Activated CD8-positive, alpha-beta T cell treated with anti-CD3 and anti-CD28 coated beads for 36 hours (primary cell): Measurements from ENCODE around the gene RAP1A. TPM values are rescaled to one million over a fixed set of nuclear protein-coding genes. Genes with fewer than 3 reads are reported as not detected.
A peak's percentile ranks its signal among the peaks of the same experiment; 100 is the strongest.

Experiments
- ATAC-seq: fragments of 200-7000 bp; cut with Tn5 transposase; one replicate; pipeline ENCODE4 v1.10.0; 2021; ENCODE audit warnings: mild to moderate bottlenecking, moderate library complexity
- CTCF ChIA-PET: fragments of 350-600 bp; sonication (Branson Sonifier 250); formaldehyde crosslinking; loops from one replicate; lab custom pipeline; 2021; ENCODE audit warnings: antibody characterized with exemption; lab: Charles Lee
- POLR2A ChIA-PET: fragments of 350-600 bp; sonication (Branson Sonifier 250); formaldehyde crosslinking; loops from one replicate; lab custom pipeline; 2021; ENCODE audit warnings: antibody characterized with exemption; lab: Charles Lee
- DNase-seq: peaks from one replicate; pipeline ENCODE4 v3.0.0-alpha.2; 2020
- H3K27ac Mint-ChIP-seq: one replicate; pipeline ENCODE4 v1.8.0; 2021; ENCODE audit warnings: mild to moderate bottlenecking, mixed read lengths
- H3K27me3 Mint-ChIP-seq: one replicate; pipeline ENCODE4 v1.8.0; 2021; ENCODE audit warnings: mixed read lengths
- H3K36me3 Mint-ChIP-seq: one replicate; pipeline ENCODE4 v1.8.0; 2021; ENCODE audit warnings: low read depth, mixed read lengths
- H3K4me1 Mint-ChIP-seq: one replicate; pipeline ENCODE4 v1.8.0; 2021; ENCODE audit warnings: low read depth, mixed read lengths
- H3K4me3 Mint-ChIP-seq: one replicate; pipeline ENCODE4 v1.8.0; 2021; ENCODE audit warnings: mild to moderate bottlenecking, moderate library complexity, mixed read lengths
- H3K9me3 Mint-ChIP-seq: one replicate; pipeline ENCODE4 v1.8.0; 2021; ENCODE audit warnings: mixed read lengths
- intact Hi-C: fragments of 100-400 bp; cut with micrococcal nuclease; formaldehyde crosslinking; loops from one replicate; pipeline ENCODE4 v1.10.0; 2022
- total RNA-seq, 2 experiments: library from RNA; stranded (reverse); gene quantifications; one replicate each; pipeline ENCODE4 v1.2.3, GENCODE V29; 2021
- TF ChIP-seq, protein P1 (sequence below): fragments of 200-600 bp; IDR thresholded peaks from one replicate; pipeline ENCODE4 v1.8.0; 2022; ENCODE audit warnings: antibody characterized with exemption, mild to moderate bottlenecking

The RAP1A gene
- total RNA-seq, 2 experiments from 2014 or later = 197 to 198 TPM

DNA sequence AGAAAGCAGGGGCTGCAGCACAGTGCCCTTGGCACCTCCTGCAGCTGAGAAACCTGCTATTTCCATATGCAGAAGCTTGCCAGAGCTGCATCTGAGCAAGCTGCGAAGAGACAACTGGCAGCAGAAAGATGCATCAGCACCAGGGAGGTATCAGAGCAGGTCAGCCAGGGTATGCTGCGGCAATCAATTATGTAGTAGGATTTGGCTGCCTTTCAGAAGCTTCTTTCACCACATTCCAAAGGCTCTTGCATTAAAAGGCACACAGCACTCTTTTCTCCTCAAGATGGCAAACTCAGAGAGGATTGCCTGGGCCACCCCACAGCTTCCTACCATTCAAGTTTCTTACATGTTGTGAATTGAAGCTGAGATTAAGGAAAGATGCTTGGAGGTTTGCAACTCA is 47.6 kb upstream of the RAP1A start:
- intact Hi-C loops = no loop called here
- Mint-ChIP-seq H3K27me3 (no peaks in the 10 kb centered on the region), H3K4me3 (no peak overlapping the region), H3K36me3 (no peaks in the 10 kb centered on the region), H3K4me1 (peaks cover 14% of the 10 kb centered on the region), H3K9me3 (no peaks in the 10 kb centered on the region), H3K27ac (no peak overlapping the region)
- TF ChIP-seq, protein P1, sequence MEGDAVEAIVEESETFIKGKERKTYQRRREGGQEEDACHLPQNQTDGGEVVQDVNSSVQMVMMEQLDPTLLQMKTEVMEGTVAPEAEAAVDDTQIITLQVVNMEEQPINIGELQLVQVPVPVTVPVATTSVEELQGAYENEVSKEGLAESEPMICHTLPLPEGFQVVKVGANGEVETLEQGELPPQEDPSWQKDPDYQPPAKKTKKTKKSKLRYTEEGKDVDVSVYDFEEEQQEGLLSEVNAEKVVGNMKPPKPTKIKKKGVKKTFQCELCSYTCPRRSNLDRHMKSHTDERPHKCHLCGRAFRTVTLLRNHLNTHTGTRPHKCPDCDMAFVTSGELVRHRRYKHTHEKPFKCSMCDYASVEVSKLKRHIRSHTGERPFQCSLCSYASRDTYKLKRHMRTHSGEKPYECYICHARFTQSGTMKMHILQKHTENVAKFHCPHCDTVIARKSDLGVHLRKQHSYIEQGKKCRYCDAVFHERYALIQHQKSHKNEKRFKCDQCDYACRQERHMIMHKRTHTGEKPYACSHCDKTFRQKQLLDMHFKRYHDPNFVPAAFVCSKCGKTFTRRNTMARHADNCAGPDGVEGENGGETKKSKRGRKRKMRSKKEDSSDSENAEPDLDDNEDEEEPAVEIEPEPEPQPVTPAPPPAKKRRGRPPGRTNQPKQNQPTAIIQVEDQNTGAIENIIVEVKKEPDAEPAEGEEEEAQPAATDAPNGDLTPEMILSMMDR = no peak
- POLR2A ChIA-PET = interaction anchor here (0.6 to 1.0 kb wide), 3 partner anchors 10 to 25 kb away, joined by 3 to 5 read pairs (median 5); no protein-coding TSS in a partner anchor
- ATAC-seq (no peak), DNase-seq (no peak)
- CTCF ChIA-PET = interaction anchor here (1.0 to 2.4 kb wide), 10 partner anchors 10 to 142 kb away, joined by 3 to 8 read pairs (median 4); partner anchors contain the start of gene RAP1A

DNA sequence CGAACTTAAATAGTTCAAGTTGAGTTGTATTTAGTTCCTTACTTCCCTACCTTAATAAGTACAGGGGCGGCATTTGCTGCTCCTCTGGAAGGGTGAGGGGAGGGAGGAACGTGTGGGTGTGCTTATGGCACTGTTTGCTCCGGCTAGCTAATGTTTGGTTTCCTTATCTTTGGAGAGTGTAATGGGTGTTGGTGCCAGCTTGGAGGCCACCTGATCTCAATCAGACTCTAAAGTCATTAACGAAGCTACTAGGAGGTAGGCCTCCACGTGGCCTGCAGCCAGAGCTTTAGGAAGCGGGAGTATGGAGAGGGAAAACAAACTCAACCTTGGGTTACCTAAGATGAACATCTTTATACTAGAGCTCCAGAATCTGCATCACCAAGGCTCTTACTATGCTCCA is 43.0 kb upstream of the RAP1A start:
- no peak overlapping the region for H3K27ac Mint-ChIP-seq
- ATAC-seq (no peak), DNase-seq (no peak)
- no peak overlapping the region for H3K4me3 Mint-ChIP-seq
- no peaks in the 10 kb centered on the region for H3K36me3 Mint-ChIP-seq
- no peaks in the 10 kb centered on the region for H3K27me3 Mint-ChIP-seq
- CTCF ChIA-PET = interaction anchor here (0.8 to 1.5 kb wide), 2 partner anchors 56 to 59 kb away, joined by 3 read pairs; no protein-coding TSS in a partner anchor
- H3K9me3 Mint-ChIP-seq = no peaks in the 10 kb centered on the region
- POLR2A ChIA-PET = no interaction called here
- intact Hi-C loops = no loop called here
- TF ChIP-seq, protein P1 = no peak
- peaks cover 5% of the 10 kb centered on the region for H3K4me1 Mint-ChIP-seq

DNA sequence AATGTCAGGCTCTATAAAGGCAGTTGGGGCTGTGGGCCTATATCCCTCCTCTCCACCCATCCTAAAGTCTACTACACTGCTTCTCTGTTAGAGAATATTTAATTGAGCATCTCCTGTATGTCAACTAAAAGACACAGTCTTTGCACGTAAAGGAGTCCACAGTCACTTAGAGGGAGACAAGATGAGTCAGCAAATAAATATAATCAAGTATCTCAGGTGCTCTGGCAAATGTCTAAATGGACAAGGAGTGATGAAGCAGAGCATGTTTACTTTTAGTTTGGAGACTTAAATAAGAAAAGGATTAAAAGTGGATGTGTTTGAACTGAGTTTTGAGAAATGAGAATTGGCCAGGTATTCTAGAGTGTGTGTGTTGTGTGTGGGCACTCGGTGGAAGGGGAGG is 41.8 kb upstream of the RAP1A start:
- ChIA-PET POLR2A (no interaction called here), CTCF (interaction anchor here (1.3 kb wide), 1 partner anchor 17 kb away, joined by 4 read pairs; no protein-coding TSS in a partner anchor)
- peaks cover 4% of the 10 kb centered on the region for H3K4me1 Mint-ChIP-seq

DNA sequence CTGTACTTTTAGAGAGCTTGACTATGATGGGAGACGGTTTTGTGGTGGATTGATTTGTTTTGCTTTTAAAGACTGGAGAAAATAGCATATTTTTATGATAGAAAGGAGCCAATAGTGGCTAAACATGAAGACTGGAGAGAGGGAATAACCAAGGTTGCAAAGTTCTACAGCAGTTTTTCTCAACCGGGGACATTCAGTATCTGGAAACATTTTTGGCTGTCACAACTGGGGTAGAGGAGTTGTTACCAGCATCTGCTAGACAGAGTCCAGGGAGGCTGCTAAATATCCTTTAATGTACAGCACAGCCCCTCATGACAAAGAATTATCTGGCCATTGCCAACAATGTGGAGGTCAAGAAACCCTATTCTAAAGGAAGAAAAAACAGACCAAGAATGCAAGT is 38.4 kb upstream of the RAP1A start:
- TF ChIP-seq, protein P1 = no peak
- H3K27me3 Mint-ChIP-seq = no peaks in the 10 kb centered on the region
- DNase-seq (no peak), ATAC-seq (no peak)
- ChIA-PET CTCF (interaction anchor here (1.0 to 2.1 kb wide), 4 partner anchors 9 to 83 kb away, joined by 3 to 6 read pairs (median 4); no protein-coding TSS in a partner anchor), POLR2A (interaction anchor here (1.0 kb wide), 2 partner anchors 22 to 64 kb away, joined by 3 read pairs; no protein-coding TSS in a partner anchor)
- intact Hi-C loops = no loop called here
- no peak overlapping the region for H3K27ac Mint-ChIP-seq
- no peaks in the 10 kb centered on the region for H3K36me3 Mint-ChIP-seq
- H3K4me1 Mint-ChIP-seq = peaks cover 5% of the 10 kb centered on the region
- H3K9me3 Mint-ChIP-seq = no peaks in the 10 kb centered on the region
- H3K4me3 Mint-ChIP-seq = no peak overlapping the region

More for the DNA sequence above, 41.8 kb upstream of the RAP1A start:
- intact Hi-C loops = no loop called here
- no peak overlapping the region for H3K4me3 Mint-ChIP-seq
- no peaks in the 10 kb centered on the region for H3K27me3 Mint-ChIP-seq
- H3K9me3 Mint-ChIP-seq = no peaks in the 10 kb centered on the region
- peak overlapping the region; percentile 17 for H3K27ac Mint-ChIP-seq
- TF ChIP-seq, protein P1 = no peak
- H3K36me3 Mint-ChIP-seq = no peaks in the 10 kb centered on the region
- no peak for DNase-seq
- no peak for ATAC-seq

DNA sequence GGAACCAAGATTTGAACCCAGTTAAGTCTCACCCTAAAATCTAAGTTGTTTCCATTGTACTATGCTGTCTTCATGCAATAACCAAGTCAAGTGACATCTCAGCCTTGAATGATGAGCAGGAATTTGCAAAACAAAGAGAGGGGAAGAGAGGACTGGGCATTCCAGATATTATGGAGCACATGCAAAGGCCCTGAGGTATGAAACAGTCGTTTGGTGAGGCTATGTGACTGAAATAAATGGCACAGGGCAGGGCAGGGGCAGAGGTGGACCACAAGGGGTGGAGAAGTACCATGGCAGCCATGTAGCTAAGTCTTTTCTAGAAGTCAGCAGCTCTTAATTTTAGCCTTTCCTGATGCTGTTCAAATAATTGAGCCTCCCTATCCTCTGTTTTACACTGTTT is 37.6 kb upstream of the RAP1A start:
- peaks cover 5% of the 10 kb centered on the region for H3K4me1 Mint-ChIP-seq
- H3K4me3 Mint-ChIP-seq = no peak overlapping the region
- H3K36me3 Mint-ChIP-seq = no peaks in the 10 kb centered on the region
- intact Hi-C loops = no loop called here
- ATAC-seq (no peak), DNase-seq (no peak)
- H3K27me3 Mint-ChIP-seq = no peaks in the 10 kb centered on the region
- H3K9me3 Mint-ChIP-seq = no peaks in the 10 kb centered on the region
- no peak overlapping the region for H3K27ac Mint-ChIP-seq
- TF ChIP-seq, protein P1 = no peak
- ChIA-PET POLR2A (interaction anchor here (0.6 to 1.6 kb wide), 5 partner anchors 10 to 65 kb away, joined by 3 to 5 read pairs (median 3); no protein-coding TSS in a partner anchor), CTCF (interaction anchor here (0.6 to 2.1 kb wide), 6 partner anchors 9 to 82 kb away, joined by 3 to 6 read pairs (median 4); no protein-coding TSS in a partner anchor)
